ENCODE measurements around the gene ZNF354C. TPM values are rescaled to one million over a fixed set of nuclear protein-coding genes. Genes with fewer than 3 reads are reported as not detected.

ZNF354C gene
- total RNA-seq, 1 donor from 2014 or later: 7.1 TPM

DNA sequence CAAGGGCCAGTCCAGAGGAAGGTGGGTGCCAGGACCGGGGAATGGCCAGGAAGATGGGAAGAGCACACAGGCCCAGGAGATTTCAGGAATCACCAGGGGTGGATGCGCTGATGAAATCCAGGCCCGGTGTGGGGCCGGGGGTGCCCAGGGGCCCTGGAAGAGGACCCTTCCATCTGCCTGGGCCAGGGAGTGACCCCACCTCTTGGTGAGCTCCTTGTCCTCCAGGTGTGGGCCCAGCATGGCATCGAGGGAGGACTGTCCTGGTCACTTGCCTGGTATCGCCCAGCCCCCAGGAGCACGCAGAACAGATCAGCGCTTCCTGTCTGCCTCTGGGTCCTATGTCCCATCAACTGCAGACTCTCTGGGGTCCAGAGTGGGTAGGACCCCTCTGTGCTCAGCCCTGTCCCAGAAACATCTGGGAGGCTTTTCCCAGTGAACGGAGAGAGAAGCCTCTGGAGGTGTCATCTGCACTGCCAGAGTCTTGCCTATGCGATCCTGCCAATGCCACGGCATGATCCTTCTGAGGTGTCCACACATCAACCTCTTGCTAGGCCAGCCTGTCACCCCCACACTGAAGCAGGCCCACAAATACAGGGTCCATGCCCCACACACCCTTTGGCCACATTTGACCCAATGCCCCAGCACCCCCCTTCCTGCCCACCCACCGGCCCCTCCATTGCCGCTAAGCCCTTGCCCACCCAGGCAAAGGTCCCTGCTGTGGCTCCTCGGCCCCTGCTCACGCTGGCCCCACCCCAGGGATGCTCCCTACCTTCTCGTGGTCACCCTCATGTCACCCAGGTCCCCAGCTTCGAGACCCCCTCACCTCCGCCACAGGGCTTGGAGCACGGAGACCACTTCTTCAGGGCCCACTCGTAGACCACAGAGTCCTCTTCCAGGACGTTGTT lies 67.2 kb downstream of the ZNF354C start:
- DNase-seq (ENCODE audit: low read depth): no peak

DNA sequence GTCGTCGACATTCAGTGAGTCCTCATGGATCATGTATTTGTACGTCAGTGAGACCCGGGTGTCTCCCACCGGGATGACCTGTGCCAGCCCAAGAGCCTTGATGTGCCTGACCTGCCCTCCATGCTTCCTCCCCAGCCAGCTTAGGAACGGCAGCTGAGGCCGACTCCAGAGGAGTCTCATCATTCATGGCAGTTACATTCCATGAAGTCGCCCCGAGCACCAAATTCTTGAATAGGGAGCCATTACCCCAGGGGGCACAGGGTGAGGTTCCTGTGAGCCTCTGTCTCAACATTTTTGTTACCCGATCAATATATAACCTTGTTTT lies 67.8 kb downstream of the ZNF354C start:
- no peak for DNase-seq (ENCODE audit: low read depth)

DNA sequence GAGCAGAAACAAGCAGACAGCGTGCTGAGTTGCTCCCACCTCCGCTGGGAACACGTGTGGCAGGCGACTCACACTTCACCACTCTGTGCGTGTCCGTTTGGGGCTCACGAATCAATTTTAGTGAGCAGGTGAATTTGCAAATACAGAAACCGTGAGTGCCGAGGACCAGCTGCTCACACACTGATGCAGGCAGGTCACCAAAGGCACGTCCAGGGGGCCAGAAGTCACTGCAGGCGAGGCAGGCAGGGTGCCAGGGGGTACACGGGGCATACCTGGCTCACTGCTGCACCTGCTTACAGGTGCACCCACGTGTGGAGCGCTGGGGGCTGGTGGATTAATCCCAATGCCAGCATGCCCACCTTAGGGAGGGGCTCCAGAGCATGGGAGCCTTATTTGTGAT lies 68.8 kb downstream of the ZNF354C start:
- no peak for DNase-seq (ENCODE audit: low read depth)

DNA sequence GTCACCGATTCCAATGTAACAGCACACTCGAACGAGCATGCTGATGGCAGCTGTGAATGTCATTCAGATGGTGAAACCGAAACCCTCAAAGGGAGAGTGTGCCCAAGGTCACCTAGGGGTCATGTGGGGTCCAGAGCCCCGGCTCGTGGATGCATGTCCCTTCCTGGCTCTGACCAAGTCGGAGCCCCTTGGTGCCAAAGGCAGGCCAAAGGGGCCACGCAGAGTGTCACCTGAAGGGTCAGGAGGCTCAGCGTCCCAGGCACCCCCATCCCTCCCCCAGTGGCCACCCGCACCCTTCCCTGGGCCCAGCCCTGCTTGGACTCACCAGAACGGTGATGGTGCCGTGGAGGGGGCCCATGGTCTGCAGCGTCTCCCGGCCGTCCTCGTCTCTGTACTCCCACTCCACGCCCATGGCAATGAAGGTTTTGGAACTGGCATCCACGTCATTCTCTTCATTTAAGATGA lies 69.5 kb downstream of the ZNF354C start:
- DNase-seq (ENCODE audit: low read depth): no peak

- DNase-seq (ENCODE audit: low read depth): no peak
Measured at GRCh38 chr5:179130101-179130681, 70.0 kb downstream of the ZNF354C start.

- no peak for DNase-seq (ENCODE audit: low read depth)
Measured at GRCh38 chr5:179131321-179131835, 71.2 kb downstream of the ZNF354C start.

- no peak for DNase-seq (ENCODE audit: low read depth)
Measured at GRCh38 chr5:179131886-179132585, 71.9 kb downstream of the ZNF354C start.

DNA sequence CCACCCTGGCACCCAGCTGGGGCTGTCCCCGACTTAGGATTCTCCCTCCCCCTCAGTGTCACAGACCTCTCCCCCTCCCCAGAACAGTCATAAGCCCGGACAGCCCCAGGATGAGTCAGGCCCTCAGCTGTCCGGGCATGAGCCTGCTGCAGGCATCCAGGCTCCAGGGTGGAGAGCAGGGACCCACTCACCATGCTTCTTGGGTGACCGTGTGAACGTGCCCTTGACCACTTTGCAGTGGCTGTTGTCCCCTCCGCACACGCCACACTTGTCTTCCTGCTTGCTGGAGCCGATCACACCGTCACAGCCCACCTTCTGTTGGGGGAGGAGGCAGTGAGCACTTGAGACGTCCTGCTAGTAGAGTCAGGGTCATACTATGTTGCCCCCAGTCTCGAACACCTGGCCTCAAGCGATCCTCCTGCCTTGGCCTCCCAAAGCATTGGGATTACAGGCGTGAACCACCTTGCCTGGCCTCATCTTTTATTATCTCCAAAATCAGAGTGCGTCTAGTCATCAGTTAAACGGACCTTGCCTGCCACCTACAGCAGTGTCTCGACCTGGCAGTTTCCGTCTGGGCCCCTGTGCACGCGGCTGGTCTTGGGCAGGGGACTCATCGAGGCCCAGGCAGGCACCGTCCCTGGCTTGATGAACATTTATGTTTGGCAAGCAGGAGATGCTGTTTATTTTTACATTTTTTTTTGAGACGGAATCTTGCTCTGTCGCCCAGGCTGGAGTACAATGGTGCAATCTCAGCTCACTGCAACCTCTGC lies 72.6 kb downstream of the ZNF354C start:
- DNase-seq (ENCODE audit: low read depth): no peak

Other genes starting within 250 kb of the ZNF354C start
- gene ZNF354B, start 200.4 kb upstream of the ZNF354C start, total RNA-seq: 6.4 and 8.9 TPM in 2 replicates
- gene ZFP2, start 164.5 kb upstream of the ZNF354C start, total RNA-seq: 1.2 and 6.4 TPM in 2 replicates
- gene ZNF454, start 119.2 kb upstream of the ZNF354C start, total RNA-seq: 0.69 and 4.4 TPM in 2 replicates
- not detected in 2 replicates for gene GRM6, start 65.1 kb upstream of the ZNF354C start, total RNA-seq
- gene ZNF879, start 36.6 kb upstream of the ZNF354C start, total RNA-seq: 2.8 and 4.8 TPM in 2 replicates

All from renal cortical epithelial cell (primary cell).